GM12873 (cell line): ENCODE results near the gene KCNH2.

Experiments used
- CTCF ChIP-seq: IDR thresholded peaks from 2 replicates; pipeline ENCODE4 v1.5.1; 2012; ENCODE audit warnings: low read depth, mild to moderate bottlenecking, moderate library complexity, low read length, control low read depth; ENCODE audit not compliant: insufficient read depth; ENCODE audit errors: missing control alignments

The KCNH2 gene

GRCh38 chr7:150968734-150969372 is 9.3 kb downstream of the KCNH2 start:
- TF ChIP-seq CTCF, result no peak

GRCh38 chr7:150968056-150968733 is 9.9 kb downstream of the KCNH2 start:
- TF ChIP-seq CTCF, result no peak

GRCh38 chr7:150967349-150967748 is 10.8 kb downstream of the KCNH2 start:
- no peak for TF ChIP-seq CTCF

GRCh38 chr7:150966002-150966401 is 12.1 kb downstream of the KCNH2 start:
- no peak for TF ChIP-seq CTCF

- no peak for TF ChIP-seq CTCF
These were observed 12.8 kb downstream of the KCNH2 start for GRCh38 chr7:150965273-150965830.

- no peak for TF ChIP-seq CTCF
These were observed 13.5 kb downstream of the KCNH2 start for GRCh38 chr7:150964593-150965111.

GRCh38 chr7:150963707-150964559 is 14.2 kb downstream of the KCNH2 start:
- TF ChIP-seq CTCF, result no peak
